Right lobe of liver (tissue), 4 donors: ENCODE data around the gene PTPRD.

Experiments
- POLR2A ChIP-seq: fragments of 450-650 bp; IDR thresholded peaks from one replicate; pipeline ENCODE4 v1.6.1; 2017; ENCODE audit warnings: antibody characterized with exemption, mild to moderate bottlenecking
- TF ChIP-seq, protein P1 (sequence below), 4 donors: fragments of 200-600 bp in 3 of 4; fragments of 450-650 bp in 1 of 4; IDR thresholded peaks; one replicate each; pipeline versions ENCODE4 v1.5.1 to v1.8.0; 2016 to 2022; ENCODE audit warnings: antibody characterized with exemption in 4 of 4, mild to moderate bottlenecking in 2 of 4
- donor health status: DM: no; HTN: no; CAD: no.
- donor health status: DM: no; HTN: no; CAD: no.
- donor health status: DM: no; HTN: yes; CAD: no.

DNA sequence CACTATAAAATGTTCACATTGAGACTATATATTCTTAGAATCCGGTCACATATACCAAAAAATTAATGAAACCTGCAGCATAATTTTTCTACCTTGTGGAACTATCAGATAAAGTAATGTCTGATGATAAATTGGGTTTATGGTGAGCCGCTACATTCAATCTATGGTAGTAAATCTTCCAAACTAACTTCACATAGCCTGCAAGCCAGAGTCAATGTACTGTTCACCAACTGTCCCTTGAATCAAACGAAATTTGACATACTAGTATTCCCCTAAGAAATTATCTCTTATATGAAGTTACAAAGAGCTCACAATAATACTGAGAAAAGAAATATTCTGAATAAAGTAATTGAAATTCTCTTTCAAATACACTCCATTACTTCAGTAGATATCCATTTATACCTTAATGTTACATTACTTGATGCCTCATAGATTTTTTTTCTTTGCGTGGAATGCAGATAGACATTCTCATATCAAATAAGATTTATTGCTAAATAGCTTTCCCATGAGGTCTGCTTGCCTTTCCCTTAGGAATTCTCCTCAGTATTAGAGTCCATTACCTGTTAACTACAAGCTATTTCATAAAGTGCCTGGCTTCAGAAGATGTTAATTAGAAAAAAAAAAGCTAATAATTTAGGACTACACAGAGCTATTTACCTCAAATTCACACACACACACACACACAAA, 169.5 kb downstream of the PTPRD start:
- TF ChIP-seq, protein P1, sequence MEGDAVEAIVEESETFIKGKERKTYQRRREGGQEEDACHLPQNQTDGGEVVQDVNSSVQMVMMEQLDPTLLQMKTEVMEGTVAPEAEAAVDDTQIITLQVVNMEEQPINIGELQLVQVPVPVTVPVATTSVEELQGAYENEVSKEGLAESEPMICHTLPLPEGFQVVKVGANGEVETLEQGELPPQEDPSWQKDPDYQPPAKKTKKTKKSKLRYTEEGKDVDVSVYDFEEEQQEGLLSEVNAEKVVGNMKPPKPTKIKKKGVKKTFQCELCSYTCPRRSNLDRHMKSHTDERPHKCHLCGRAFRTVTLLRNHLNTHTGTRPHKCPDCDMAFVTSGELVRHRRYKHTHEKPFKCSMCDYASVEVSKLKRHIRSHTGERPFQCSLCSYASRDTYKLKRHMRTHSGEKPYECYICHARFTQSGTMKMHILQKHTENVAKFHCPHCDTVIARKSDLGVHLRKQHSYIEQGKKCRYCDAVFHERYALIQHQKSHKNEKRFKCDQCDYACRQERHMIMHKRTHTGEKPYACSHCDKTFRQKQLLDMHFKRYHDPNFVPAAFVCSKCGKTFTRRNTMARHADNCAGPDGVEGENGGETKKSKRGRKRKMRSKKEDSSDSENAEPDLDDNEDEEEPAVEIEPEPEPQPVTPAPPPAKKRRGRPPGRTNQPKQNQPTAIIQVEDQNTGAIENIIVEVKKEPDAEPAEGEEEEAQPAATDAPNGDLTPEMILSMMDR (IDR thresholded peaks at IDR 0.05) = no peak
- no peak for TF ChIP-seq POLR2A
